DMS79 treated with DMSO at 0.1 percent for 48 hours (cell line): Measurements from ENCODE around the gene PLCB4.
A peak's percentile ranks its signal among the peaks of the same experiment; 100 is the strongest.

Experiments used
- DNase-seq: peaks from one replicate; lab custom pipeline; 2025; lab: John Stamatoyannopoulos, UW

The PLCB4 gene

GRCh38 chr20:9179193-9179802, 110.4 kb downstream of the PLCB4 start:
- DNase-seq = no peak

DNA sequence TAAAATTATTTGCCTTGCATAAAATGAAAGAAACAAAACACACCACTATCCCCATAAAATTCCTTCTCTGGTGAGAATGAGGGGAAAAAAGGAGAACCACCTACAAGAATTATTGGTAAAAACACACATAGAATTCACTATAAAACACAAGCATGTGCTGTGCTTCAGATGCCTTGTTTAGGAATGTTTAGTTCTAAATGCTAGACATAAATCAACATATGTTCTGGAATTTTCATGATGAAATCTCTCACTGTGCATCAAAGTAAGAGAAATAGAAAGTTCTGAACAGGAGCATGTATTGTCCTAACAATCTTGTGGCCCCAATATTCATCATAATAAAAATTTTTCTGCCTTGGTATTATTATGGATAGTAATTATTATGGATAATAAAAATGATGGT, 111.0 kb downstream of the PLCB4 start:
- no peak for DNase-seq

GRCh38 chr20:9180481-9181257, 111.8 kb downstream of the PLCB4 start:
- DNase-seq = no peak

- no peak for DNase-seq
Observed at GRCh38 chr20:9185511-9185910, 116.6 kb downstream of the PLCB4 start.

- no peak for DNase-seq
Observed at GRCh38 chr20:9186396-9186795, 117.5 kb downstream of the PLCB4 start.

DNA sequence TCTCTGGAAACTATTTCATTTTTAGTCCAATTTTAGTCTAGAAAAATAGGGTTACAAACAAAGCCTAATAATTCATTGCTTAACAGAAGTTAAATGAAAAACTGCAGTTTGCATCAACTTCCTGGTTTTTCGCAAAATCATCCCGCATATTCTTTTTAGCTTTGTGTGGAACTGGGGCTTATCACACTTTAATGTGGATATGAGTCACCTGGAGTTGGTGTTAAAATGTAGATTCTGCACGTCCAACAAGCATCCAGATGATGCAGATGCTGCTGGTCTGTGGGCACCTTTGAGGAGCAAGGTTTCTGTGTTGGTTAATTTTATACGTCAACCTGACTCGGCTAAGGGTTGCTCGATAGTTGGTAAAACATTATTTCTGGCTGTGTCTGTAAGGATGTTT, 126.1 kb downstream of the PLCB4 start:
- no peak for DNase-seq

DNA sequence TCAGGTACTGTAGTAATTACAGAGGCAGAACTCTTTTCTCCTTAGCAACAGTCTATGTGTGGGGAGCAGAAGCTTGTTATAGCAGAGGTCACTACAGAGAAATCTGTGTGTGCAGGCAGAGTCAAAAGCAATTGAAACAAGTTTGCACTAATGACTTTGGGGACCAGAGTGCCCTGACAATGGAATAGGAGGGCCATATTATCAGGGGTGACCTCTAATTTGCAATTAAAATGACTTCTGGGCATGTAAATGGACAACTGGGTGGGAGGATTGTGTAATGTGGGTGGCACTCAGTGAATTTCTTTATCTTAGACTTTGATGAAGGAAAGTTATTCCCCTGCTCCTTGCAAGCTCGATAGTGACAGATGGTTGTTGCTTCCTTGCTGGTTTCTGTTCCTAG, 127.2 kb downstream of the PLCB4 start:
- no peak for DNase-seq

DNA sequence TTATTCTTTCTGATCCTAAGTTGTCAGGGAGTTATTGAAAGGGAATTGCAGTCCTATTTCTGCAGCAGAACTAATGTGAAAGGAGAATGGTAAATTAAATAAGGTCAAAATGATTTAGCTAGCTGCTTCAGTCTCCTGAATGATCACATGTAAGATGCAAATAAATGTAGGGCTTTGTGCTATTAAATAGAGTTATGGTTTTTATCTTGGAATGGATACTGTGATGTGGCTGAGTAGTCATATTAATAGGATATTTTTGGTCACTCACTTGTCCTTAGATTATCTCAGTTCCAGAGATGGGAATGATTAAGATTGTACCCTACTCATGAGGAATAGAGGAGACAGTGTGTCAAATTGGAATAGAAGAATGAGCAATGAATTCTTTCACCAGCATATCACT, 129.6 kb downstream of the PLCB4 start:
- no peak for DNase-seq

- no peak for DNase-seq
Observed at GRCh38 chr20:9200196-9200595, 131.3 kb downstream of the PLCB4 start.

DNA sequence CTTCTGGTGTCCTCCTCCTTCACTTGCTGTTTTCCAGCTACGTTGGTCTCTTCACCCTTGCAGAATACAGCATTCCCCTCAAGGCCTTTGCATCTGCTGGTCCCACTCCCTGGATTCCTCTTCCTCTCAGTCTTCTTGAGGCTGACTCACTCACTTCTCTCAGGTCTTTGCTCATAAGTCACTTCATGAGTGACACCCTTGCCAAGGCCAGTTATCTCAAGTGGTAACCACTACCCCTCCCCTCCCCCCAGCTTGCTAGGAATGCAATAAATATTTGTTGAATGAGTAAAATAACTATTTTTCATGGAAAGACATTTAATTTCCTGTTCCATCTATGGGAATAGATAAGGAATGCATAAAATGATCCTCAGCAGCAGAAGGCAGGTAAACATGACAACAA, 131.7 kb downstream of the PLCB4 start:
- no peak for DNase-seq

- DNase-seq = no peak
Observed at GRCh38 chr20:9202420-9203080, 133.7 kb downstream of the PLCB4 start.

DNA sequence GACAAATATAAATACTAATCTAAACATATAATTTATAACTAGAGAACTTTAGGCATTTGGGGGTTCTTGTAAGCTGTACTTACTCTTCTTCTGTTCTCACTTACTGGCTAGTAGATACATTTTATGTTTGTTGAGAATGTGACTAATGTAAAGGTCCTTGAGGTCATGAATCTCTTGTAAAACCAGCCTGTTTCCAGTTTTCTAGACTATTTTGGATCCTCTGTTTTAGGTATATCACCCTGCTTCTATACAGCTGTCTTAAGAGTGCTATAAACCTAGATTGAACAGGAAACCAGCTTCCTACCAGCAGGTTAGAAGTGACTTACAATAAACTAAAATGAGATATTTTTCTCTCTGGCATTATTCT, 134.2 kb downstream of the PLCB4 start:
- DNase-seq = no peak

DNA sequence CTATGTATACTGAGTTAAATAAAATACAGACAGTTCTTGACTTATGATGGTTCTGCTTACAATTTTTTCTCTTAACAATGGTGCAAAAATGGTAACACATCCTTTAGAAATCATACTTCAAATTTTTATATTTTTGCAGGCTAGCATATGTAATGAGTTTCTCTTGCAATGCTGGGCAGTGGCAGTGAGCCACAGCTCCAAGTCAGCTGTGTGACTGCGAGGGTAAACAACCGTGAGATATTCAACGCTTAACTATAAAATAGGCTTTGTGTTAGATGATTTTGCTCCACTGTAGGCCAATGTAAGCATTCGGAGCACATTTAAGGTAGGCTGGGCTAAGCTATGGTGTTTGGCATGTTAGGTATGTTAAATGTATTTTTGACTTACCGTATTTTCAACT, 136.1 kb downstream of the PLCB4 start:
- no peak for DNase-seq

GRCh38 chr20:9206486-9206885, 137.6 kb downstream of the PLCB4 start:
- no peak for DNase-seq

GRCh38 chr20:9207253-9207652, 138.4 kb downstream of the PLCB4 start:
- no peak for DNase-seq

GRCh38 chr20:9210356-9210755, 141.5 kb downstream of the PLCB4 start:
- DNase-seq = no peak

DNA sequence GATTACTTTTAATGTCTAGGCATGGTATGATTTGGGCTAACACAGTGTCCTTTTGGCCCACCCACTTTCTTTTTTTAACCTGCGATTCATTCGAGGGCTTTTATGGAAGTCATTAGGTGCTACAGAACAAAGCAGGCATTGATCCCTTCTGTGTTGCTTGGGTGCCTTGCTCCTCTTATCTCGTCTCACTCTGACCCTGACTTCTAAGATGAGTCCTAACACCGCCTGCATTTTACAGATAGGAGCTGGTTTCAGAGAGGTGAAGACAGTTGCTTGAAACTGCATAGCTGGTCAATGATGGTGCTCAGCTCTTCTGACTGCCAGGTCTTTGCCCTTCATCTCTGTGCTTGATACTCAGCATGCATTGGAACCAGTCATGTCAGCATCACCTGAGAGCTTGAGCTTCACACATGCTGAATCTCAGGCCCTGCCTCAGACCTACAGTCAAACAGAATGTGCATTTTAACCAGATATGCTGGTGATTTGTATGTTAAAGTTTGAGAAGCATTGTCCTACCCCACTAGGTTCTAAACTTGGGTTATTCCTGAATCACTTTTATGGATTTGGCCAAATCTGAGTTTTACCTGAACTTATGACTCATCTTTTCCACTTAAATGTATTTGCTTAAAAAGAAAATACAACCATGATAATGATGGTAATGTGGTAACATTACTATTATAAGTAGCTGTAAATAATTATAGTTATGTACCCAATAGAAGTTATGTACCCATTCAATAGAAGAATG, 142.3 kb downstream of the PLCB4 start:
- no peak for DNase-seq

DNA sequence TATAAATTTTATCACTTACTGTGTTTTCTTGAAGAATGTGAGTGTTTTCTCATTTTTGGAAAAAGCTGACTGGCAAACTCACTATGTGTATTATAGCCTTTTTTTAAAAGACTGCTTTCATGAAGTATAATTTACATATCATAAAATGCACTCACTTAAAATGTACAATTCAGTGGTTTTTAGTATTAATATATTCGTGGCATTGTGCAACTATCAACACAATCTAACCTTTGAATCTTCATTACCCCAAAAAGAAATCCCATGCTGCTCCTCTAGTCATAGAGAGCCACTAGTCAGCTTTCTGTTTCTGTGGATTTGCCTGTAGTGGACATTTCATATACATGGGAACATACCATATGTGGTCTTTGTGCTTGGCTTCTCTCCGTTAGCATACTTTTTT, 143.8 kb downstream of the PLCB4 start:
- DNase-seq = no peak

DNA sequence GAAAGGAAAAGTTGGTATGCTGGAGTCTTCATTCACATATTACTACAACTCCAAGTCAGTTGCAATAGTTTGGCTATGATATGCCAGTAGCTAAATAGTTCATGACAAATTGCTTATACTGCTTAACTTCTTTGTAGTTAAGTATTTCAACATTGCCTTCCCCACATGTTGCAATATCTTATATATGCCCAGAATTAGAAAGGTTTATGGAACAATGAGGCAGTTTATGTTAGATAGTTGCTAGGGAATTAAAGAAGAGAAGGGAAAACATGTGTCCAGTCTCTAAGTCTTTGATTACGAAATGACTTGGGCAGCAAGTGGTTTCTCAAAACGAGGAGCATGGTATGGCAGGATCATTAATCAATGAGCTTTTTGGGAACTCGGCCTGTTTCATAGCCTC, 145.8 kb downstream of the PLCB4 start:
- DNase-seq = no peak

DNA sequence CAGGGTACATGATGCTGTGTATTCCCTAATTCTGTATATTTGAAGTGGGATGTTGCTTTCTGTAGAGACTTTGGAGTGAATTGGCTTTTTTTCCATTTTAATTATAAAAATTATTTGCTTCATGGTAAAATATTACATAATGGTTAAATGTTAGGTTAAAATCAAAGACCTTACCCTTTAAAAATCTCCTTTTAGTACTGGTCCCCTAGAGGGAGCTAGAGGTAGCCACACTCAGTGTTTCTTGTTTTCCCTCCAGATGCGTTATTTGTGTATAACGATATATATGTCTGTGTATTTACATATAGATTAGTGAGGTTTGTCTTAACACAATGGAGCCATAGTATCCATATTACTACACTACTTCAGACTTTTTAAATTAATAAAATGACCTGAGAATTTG, 146.7 kb downstream of the PLCB4 start:
- no peak for DNase-seq

- no peak for DNase-seq
Observed at GRCh38 chr20:9218531-9218961, 149.7 kb downstream of the PLCB4 start.

GRCh38 chr20:9220874-9221547, 152.1 kb downstream of the PLCB4 start:
- DNase-seq = peak; percentile 18
